A673 (cell line): ENCODE measurements around the gene FBN3.

ENCODE experiments used
- CTCF ChIP-seq: fragments of 300-800, 200-600 bp; sonication (generic); conservative IDR thresholded peaks from 2 replicates; pipeline ENCODE4 v1.5.1; 2017; ENCODE audit warnings: low read depth, mild to moderate bottlenecking, antibody characterized with exemption, low read length, moderate library complexity, mixed read lengths
- EZH2 ChIP-seq: fragments of 200-600 bp; sonication (generic); IDR thresholded peaks from 2 replicates; pipeline ENCODE4 v1.6.1; 2017; ENCODE audit warnings: borderline replicate concordance, low read depth, mild to moderate bottlenecking, mixed read lengths, antibody characterized with exemption, low read length; ENCODE audit not compliant: poor library complexity, severe bottlenecking

GRCh38 chr19:8151767-8152035 is 2.3 kb upstream of the FBN3 start:
- TF ChIP-seq CTCF (no peak), EZH2 (no peak)
